Measurements from ENCODE around the gene CRCP.
"Not testable (repeated sequence)": the region's sequence is repeated elsewhere in the genome, so short reads cannot be mapped to it uniquely, and the experiment has no call there.

Gene CRCP

DNA sequence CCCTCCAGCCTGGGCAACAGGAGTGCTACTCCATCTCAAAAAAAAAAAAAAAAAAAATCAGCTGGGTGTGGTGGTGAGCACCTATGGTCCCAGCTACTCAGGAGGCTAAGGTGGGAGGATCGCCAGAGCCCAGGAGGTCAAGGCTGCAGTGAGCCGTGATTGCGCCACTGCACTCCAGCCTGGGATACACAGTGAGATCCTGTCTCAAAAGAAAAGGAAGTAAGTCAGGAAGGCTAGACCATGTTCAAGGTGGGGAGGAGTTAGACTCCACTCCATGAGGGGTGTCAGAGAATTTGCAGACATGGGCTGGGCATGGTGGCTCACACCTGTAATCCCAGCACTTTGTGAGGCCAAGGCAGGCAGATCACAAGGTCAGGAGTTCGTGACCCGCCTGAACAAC is 6.2 kb upstream of the CRCP start:
- DNase-seq (ENCODE audit: low spot score): not testable (repeated sequence)

DNA sequence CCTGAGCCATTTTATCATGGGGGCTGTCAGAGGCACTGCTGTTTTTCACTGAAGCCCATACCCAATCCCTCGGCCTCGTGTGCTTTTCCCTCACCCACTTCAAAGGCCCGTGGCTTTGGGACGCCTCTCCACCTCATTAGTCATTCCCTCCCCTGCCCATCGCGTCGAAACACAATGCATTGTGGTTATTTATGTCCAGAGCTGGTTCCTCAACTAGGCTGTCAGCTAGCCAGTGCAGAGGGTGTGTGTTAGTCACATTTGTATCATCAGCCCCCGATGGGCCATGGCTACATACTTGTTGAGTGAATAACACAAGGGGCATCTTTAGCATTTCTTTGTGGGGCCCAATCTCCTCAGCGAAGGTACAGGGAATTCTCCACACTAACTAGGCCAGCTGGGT is 3.8 kb upstream of the CRCP start:
- no peak for DNase-seq (ENCODE audit: low spot score)

DNA sequence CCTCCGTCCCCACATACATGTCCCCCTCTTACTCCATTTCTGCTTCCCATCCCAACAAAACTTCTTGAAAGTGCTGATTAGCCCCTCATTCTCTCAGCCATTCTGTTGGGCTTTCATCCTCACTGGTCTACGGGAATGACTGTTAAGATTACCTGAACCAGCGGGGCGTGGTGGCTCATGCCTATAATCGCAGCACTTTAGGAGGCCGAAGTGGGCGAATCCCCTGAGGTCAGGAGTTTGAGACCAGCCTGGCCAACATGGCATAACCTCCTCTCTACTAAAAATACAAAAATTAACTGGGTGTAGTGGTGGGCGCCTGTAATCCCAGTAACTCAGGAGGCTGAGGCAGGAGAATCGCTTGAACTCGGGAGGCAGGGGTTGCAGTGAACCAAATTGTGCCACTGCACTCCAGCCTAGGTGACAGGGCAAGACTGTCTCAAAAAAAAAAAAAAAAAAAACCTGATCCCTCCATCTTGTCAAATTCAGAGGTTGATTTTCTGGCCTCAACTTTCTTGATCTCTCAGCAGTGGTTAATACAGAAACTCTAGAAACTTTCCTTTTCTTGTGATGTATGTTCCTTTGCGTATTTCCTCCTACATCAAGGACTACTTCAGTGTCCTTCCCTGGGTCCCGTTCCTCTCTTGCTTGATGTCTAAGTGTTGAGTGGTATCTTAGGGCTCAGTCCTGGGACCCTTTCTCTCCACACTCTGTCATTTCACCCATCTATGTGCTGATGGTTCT is 2.2 kb downstream of the CRCP start:
- DNase-seq (ENCODE audit: low spot score): not testable (repeated sequence)

DNA sequence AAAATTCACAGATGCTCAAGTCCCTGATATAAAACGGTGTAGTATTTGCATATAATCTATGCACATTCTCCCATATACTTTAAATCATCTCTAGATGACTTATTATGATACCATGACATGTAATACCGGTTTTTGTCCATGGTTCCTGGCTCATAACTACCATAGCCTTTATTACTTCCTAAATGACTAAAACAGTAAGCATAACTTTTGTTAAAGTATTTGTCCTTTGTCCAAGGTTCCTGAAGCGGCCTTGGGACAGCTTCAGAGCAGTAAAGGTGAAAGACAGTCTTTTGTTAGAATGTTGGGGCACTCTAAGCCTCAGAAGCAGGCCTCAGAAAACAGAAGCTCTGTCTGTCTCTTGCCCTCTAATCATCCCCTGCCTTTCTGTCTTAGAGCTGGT is 4.0 kb downstream of the CRCP start:
- DNase-seq (ENCODE audit: low spot score): no peak

DNA sequence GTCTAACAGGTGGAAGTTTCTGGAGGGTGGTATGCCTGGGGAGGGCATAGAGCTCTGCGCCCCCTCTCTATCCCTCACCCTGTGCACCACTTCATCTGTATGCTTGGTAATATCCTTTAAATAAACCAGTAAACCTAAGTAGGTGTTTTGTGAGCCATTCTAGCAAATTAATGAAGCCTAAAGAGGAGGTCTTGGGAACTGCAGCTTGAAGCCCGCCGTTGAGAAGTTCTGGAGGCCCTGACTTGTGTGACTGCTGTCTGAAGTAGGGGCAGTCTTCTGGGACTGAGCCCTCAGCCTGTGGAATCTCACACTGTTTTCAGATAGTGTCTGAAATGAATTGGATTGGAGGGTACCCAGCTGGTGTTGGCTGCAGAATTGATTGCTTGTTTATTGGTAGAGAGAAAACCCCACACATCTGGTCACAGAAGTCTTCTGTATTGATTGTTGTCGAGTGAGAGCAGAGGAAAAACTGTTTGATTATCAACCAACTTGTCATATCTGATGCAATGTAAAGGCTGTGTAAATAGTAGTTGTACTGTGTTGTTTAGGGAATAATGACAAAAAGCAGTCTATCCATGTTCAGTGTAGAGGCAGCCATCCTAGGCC is 4.7 kb downstream of the CRCP start:
- DNase-seq (ENCODE audit: low spot score): no peak

DNA sequence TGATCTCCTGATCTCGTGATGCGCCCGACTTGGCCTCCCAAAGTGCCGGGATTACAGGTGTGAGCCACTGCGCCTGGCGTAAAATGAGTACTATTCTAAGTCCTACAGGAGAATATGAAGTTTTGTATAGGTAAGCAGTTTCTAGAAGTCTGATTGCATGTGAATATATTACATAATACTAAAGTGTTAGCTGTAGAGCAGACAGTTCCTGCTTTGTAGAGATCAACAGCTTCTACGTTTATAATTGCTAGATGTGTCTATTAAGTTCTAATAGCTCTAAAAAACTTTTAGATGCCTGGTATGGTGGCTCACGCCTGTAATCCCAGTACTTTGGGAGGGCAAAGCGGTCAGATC is 8.5 kb downstream of the CRCP start:
- no peak for DNase-seq (ENCODE audit: low spot score)

DNA sequence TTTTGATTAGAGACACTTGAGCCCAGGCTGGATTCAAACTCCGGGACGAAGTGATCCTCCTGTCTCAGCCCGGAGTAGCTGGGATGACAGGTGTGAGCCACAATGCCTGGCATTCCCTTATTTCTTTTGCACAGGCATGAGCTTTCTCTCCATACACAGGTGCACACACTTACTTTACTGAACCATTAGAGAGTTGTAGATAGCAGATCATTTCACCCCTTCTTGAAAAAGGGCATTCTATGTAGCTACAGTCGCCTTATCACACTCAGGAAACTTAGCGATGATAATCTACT is 9.9 kb downstream of the CRCP start:
- not testable (repeated sequence) for DNase-seq (ENCODE audit: low spot score)

DNA sequence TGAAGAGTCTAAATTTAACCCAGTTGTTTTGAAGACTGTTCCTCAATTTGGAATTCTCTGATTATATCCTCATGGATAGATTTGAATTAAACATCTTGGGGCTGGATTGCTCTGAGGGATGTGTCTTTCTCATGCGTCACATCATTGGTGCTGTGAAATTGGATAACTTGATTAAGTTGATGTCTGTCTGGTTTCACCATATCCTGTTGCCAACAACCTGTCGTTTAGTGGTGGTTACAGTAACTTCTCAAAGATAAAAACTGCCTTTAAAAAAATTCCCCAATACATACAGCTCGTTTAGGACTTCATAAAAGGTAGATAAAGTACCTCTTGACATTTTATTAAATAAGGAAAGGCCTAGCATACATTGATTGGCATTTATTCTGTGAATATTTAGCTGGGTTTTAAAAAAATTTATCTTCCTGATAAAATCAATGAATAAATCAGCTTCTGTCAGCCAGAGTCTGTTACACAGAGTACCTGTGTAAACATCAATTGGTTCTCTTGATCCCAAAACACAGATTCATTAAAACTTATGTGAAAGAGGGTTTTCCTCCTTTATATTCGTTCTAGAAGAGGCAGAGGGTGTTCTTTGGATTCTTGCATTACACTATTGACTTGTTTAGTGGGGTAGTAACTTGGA is 10.5 kb downstream of the CRCP start:
- no peak for DNase-seq (ENCODE audit: low spot score)

DNA sequence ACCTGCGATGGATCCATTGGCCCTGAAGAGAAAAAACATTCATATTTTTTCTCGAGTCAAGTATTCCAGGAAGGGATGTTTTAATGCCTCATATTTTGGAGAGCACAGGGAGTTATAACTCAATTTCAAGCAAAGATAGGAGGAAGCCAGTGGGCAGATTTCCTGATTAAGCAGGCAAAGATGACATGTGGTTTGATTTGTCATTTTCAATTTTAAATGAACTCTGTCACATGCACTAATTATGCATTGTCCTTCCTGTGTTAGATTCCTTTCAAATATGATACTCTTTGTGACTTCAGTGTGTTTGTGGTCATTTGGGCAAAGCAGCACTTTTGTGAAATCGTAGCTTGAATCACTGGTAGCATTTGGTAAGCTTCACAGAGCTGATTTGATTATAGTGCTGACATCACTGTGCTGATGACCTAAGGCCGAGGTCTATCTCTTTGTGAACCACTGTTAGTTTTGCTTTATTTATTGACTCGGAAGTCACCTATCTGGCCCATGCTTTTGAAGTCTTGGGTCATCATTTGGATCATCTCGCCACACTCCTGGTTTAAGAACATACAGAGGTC is 11.2 kb downstream of the CRCP start:
- not testable (repeated sequence) for DNase-seq (ENCODE audit: low spot score)

DNA sequence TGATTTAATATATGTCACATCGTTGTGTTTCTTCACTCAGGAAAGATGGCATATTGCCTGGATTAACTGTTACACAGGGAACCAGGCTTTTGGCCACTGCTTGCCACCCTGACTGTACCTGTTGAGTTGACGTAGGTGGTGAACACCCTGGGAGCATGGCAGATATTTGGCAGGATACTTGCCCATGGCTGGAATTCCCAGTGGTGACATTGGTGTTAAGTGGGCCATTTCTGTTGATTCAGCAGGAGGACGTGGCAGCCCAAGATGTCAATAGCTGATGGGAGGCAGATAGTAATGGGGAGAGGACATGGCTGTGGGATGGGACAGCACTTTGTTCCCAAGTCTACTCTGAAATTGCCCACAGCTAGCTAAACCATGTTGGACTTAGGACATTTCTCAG is 12.5 kb downstream of the CRCP start:
- not testable (repeated sequence) for DNase-seq (ENCODE audit: low spot score)

DNA sequence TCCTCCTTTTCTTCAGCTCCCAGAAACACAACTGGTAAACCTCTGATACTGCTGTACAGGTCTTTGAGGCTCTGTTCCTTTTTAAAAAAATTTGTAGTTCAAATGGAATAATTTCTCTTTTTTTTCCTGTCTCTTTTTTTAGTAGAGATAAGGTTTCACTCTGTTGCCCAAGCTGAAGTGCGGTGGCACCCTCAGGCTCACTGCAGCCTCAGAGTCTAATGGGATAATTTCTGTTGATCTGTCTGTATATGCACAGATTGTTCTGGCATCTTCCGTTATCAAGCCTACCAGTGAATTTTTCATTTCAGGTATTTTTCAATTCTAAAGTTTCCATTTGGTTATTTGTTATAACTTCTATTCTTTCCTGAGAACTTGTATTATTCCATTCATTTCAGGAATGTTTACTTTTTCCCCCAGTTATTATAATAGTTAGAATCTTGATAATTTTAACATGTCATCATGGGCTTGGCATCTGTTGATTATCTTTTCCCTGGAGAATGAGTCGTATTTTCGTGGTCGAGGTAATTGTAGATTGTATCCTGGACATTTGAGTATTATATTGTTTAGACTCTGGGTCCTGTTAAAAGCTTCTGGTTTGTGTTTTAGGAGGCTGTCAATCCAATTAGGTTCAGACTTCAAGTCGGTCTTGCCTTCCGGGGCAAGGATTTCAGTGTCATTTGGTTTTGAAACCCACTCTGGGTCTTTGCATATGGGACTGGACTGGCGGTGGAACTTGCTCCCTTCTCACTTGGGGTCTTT is 24.5 kb downstream of the CRCP start:
- DNase-seq (ENCODE audit: low spot score): no peak

DNA sequence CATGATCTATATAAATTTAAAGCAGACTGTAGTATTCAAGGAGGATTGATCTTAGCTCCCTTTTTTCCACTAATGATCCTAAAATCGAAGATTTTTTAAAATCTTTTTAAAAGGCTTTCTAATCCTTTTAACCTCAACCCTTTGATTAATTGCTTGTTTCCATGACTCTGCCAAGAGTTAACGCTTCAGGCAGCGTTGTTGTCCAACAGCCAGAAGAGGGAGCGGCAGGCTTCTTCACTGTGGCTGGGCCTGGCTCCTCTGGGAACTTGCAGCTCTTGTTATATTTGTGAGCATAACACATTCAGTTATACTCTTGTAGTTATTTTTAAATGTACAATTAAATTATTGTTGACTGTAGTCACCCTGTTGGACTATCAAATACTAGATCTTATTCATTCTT is 26.3 kb downstream of the CRCP start:
- DNase-seq (ENCODE audit: low spot score): peak; percentile 68

DNA sequence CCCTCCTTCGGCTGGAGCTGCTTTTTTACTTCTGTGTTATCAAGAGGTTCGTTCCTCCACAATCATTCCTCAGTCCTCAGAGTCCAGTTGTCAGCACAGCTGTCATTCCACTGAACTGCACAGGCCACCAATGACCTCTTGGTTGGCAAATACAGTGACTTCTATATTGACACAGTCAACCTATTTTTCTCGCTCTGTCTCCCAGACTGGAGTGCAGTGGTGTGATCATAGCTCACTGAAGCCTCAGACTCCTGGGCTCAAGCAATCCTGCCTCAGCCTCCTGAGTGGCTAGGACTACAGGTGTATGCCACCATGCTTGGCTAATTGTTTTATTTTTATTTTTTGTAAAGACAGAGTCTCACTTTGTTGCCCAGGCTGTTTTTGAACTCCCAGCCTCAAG is 27.7 kb downstream of the CRCP start:
- no peak for DNase-seq (ENCODE audit: low spot score)

DNA sequence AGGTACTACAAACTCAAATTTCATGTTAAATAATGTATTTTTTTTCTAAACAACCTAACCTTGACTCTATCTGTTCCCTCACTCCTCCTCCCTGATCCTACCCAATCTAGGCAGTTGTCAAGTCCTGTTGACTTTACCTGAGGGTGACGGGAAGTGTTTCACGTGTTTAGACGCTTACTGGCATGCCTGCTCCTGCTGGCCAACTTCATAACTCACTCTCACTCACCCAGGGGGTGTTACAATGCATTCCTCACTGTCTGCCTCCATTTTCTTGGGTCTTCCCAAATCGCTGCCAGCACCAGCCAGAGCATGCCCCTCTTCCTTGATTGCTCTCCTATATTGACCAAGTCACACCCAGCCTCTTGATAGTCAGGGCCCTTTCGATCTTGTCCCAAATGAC is 28.3 kb downstream of the CRCP start:
- DNase-seq (ENCODE audit: low spot score): no peak

DNA sequence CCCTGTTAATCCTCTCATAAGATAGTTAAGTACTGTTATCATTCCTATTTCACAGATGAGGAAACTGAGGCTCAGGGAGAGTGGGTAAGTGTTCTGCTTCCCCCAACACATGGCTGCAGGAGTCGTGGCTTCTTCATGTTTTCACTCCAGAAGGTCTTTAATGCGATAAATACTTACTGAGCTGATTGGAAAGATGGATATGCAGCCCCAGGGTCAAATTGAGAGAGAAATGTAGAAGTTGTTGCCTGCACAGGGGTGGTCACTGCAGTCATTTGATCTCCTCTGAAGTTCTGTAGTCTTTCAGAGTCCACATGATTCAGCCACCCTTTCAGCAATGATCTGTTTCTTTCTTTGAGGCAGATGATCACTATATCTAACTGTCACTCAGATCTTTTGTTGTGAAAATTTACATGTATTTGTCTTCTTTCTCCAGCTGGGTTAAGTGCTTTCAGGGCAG is 29.3 kb downstream of the CRCP start:
- no peak for DNase-seq (ENCODE audit: low spot score)

DNA sequence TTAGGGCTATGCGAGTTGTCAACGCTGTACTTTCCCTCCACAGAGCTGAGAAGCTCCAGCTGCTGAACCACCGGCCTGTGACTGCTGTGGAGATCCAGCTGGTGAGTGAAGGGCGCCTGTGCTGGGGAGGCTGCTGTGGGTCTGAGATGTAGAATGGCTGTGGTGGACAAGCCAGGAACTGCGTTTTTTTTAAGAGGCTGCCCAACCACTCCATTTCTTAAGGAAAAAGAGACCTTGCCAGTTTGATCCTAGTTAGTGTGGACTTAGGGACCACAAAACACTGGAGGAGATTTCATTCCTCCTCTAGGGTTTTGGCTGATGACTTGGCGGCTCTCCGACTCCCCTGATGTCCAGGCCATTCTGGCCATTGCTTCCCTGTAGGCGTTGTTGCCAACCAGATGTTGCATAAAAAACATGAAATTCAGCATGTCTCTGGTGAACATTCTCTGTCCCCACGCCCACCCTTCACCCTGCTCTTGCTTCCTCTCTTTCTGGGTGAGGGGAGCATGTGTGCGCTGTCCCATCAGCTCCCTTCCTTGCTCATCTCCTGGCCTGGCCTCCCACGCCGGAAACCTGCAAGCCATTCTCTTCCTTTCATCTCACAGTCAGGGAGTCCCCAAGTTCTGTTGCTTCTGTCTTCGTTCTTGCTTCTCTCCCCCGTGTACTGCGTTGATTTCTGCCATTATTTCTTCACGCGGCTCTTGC is 30.9 kb downstream of the CRCP start:
- DNase-seq (ENCODE audit: low spot score): no peak

DNA sequence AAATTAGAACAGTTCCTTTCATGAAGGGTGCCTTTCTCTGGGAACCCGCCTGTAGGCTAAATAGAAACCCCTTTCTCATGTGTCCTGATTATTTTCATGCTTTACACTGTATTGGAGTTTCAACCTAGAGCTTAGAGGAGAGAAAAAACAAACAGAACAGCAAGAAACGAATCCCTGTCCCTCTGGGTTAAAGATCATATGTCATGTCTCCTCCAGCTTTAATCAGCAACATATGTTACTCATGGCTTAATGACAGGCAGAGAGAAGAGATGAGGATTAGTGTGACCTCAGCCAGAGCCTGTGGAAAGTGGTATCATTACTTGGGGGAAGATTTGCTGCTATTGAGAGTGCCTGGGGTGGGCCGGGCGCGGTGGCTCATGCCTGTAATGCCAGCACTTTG is 32.1 kb downstream of the CRCP start:
- no peak for DNase-seq (ENCODE audit: low spot score)

DNA sequence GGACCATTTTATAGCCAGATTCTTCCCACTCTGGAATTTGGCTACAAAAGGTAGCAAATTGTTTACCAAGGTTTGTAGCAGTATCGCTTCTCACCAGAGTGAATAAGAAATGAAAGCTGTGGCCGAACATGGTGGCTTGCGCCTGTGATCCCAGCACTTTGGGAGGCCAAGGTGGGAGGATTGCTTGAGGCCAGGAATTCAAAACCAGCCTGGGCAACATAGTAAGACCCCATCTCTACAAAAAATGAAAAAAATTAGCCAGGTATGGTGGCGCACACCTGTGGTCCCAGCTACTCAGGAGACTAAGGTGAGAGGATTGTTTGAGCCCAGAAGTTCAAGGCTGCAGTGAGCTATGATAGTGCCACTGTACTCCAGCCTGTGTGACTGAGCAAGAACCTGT is 33.0 kb downstream of the CRCP start:
- not testable (repeated sequence) for DNase-seq (ENCODE audit: low spot score)

DNA sequence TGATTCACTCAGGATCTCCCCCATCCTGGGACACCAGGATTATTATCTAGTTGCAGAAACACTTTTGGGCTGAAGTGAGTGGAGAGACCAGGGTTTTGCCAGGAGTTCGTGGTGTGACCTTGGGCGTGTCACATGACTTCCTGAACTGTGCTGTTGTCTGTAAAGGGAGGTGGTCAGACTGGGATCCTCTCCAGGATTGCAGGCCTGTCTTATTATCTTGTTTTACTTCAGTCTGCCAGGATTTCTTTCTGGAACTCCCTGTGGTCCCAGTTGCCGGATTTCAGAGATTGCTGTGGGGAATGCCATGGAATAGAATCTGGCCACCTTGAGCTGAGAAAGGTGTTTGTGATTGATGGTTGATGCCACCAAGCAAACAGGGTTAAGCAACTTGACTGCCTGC is 35.8 kb downstream of the CRCP start:
- DNase-seq (ENCODE audit: low spot score): no peak

DNA sequence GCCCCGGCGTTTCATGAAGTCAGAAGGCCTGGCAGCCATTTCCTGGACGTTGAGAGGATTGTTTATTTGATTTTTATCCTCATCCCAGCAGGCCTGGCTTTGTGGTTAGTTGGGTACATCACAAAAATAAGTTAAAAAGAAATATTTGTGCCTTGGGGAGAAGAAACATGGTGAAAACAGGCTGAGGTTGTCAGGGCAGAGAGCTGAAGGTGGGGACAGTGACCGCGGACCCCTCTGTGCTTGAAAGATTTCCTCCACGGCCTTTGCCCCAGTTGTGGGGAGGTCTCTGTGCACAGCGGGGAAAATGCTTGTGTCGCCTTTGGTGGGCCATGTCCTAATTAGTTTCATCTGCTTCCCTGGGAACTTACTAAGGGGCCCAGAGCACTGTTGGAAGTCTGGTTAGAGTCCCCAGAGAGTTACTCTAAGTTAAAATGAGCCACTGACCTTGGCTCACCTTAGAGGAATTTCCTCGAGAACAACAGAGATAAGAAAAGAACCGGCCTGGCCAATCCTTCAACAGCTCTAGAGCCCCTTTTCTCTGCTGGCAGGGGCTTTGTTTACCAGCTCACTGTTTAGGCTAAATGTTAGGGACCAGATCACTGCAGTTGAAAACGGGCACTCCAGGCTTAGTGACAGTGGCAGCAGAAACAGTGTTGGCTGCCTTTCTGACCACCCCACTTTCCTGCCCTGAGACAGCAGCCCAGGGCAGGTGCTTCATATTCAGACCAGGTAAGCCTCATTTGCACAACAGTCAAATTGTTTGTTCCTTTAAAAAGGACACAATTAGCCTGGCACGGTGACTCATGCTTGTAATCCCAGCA is 37.9 kb downstream of the CRCP start:
- DNase-seq (ENCODE audit: low spot score): no peak

DNA sequence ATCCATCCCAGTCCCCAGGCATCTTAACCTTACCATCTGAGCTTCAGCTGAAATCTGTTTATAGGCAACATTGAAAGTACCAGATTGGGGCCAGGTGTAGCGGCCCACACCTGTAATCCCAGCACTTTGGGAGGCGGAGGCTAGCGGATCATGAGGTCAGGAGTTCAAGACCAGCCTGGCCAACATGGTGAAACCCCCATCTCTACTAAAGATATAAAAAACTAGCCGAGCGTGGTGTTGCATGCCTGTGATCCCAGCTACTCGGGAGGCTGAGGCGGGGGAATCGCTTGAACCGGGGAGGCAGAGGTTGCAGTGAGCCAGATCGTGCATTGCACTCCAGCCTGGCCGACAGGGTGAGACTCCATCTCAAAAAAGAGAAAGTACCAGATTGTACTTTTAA is 39.0 kb downstream of the CRCP start:
- DNase-seq (ENCODE audit: low spot score): no peak

Measured in cerebellar cortex (tissue), 1 donor.